ENCODE results near the gene DDI1. TPM values are rescaled to one million over a fixed set of nuclear protein-coding genes. Genes with fewer than 3 reads are reported as not detected.

The DDI1 gene
- total and polyA plus RNA-seq, 12 donors = 0.08 TPM; not detected in 11

GRCh38 chr11:104067534-104067933 lies 31.1 kb downstream of the DDI1 start:
- TF ChIP-seq POLR2A (IDR thresholded peaks at IDR 0.05) (no peak), CTCF (IDR thresholded peaks at IDR 0.05) (no peak)
- WGBS, 4 donors = 14 to 38% (median 22%) methylated on average over 1 of the region's 1 CpG
- DNase-seq = no peak
- Histone ChIP-seq H3K4me3 (no peak overlapping the region), H3K9me3 (replicated peaks in 1 of 3) (no peaks in the 10 kb centered on the region), H3K27ac (no peak overlapping the region), H3K27me3 (no peaks in the 10 kb centered on the region), H3K4me1 (replicated peaks in 1 of 2) (peaks cover 0 to 37% of the 10 kb centered on the region in 2 donors), H3K36me3 (replicated peaks in 1 of 2) (no peaks in the 10 kb centered on the region)
- intact Hi-C loops (cut with DNase I) = no loop called here

GRCh38 chr11:104073950-104074705 lies 37.7 kb downstream of the DDI1 start:
- Histone ChIP-seq H3K4me1 (replicated peaks in 1 of 2) (peaks cover 6 to 10% of the 10 kb centered on the region in 2 donors), H3K36me3 (replicated peaks in 1 of 2) (no peaks in the 10 kb centered on the region), H3K9me3 (replicated peaks in 1 of 3) (no peaks in the 10 kb centered on the region), H3K27ac (no peak overlapping the region), H3K4me3 (no peak overlapping the region), H3K27me3 (no peaks in the 10 kb centered on the region)
- intact Hi-C loops (cut with DNase I) = no loop called here
- TF ChIP-seq POLR2A (IDR thresholded peaks at IDR 0.05) (no peak), CTCF (IDR thresholded peaks at IDR 0.05) (no peak)
- WGBS, 4 donors = 40 to 61% (median 57%) methylated on average over 2 to 3 of the region's 3 CpGs
- peak in 4 of 7 donors; percentile 27 to 53 (median 28) for DNase-seq

DNA sequence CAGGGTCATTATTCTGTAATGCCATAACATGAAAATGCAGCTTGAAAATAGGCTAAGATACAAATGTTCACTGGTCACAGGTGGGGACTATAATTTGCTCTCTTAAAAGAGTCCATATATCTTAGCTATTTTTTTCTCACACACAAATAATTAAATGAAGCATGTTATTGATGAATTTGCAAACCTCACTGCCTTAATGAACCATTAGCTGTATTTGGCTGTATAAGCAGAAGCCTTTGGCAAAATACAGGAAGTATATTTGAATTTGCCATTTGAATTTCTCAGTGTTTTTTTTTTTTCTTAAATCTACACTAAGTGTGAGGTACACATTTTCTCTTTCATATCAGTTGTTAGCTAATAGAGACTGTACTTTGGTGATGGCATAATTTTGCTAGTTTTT lies 38.7 kb downstream of the DDI1 start:
- intact Hi-C loops (cut with DNase I) = no loop called here
- Histone ChIP-seq H3K36me3 (replicated peaks in 1 of 2) (no peaks in the 10 kb centered on the region), H3K27ac (no peak overlapping the region), H3K9me3 (replicated peaks in 1 of 3) (no peaks in the 10 kb centered on the region), H3K27me3 (no peaks in the 10 kb centered on the region), H3K4me1 (replicated peaks in 1 of 2) (peaks cover 6 to 10% of the 10 kb centered on the region in 2 donors), H3K4me3 (no peak overlapping the region)
- DNase-seq = no peak
- TF ChIP-seq POLR2A (IDR thresholded peaks at IDR 0.05) = no peak
- TF ChIP-seq CTCF (IDR thresholded peaks at IDR 0.05) = no peak

GRCh38 chr11:104075706-104076105 lies 39.3 kb downstream of the DDI1 start:
- DNase-seq = no peak
- no peaks in the 10 kb centered on the region for H3K27me3 ChIP-seq
- 86 to 94% (median 89%) methylated on average over 4 of the region's 4 CpGs for WGBS, 4 donors
- no peak overlapping the region for H3K4me3 ChIP-seq
- TF ChIP-seq POLR2A (IDR thresholded peaks at IDR 0.05) (no peak), CTCF (IDR thresholded peaks at IDR 0.05) (no peak)
- peaks cover 6 to 10% of the 10 kb centered on the region in 2 donors for H3K4me1 ChIP-seq (replicated peaks in 1 of 2)
- no peaks in the 10 kb centered on the region for H3K9me3 ChIP-seq (replicated peaks in 1 of 3)
- no peaks in the 10 kb centered on the region for H3K36me3 ChIP-seq (replicated peaks in 1 of 2)
- no peak overlapping the region for H3K27ac ChIP-seq
- intact Hi-C loops (cut with DNase I) = no loop called here

All from adrenal gland (tissue), 12 donors.